ENCODE measurements around the gene ENO1.
"Not testable (repeated sequence)": the region's sequence is repeated elsewhere in the genome, so short reads cannot be mapped to it uniquely, and the experiment has no call there.

The ENO1 gene

GRCh38 chr1:8878448-8878697 lies at the start of gene ENO1:
TSS of gene ENO1 (minus strand) at chr1:8878686. CDS start at chr1:8874908, 3,778 bp downstream.
- in situ Hi-C loops (cut with MboI; ENCODE audit: low sequenced_read_pairs) = no loop called here

GRCh38 chr1:8926707-8927694 lies 48.5 kb upstream of the ENO1 start:
- in situ Hi-C loops (cut with MboI; ENCODE audit: low sequenced_read_pairs) = no loop called here

- in situ Hi-C loops (cut with MboI; ENCODE audit: low sequenced_read_pairs) = no loop called here
Observed at GRCh38 chr1:8925960-8926359, 47.5 kb upstream of the ENO1 start.

GRCh38 chr1:8925406-8925805 lies 46.9 kb upstream of the ENO1 start:
- in situ Hi-C loops (cut with MboI; ENCODE audit: low sequenced_read_pairs) = no loop called here

- in situ Hi-C loops (cut with MboI; ENCODE audit: low sequenced_read_pairs) = no loop called here
Observed at GRCh38 chr1:8922962-8923361, 44.5 kb upstream of the ENO1 start.

GRCh38 chr1:8917536-8917935 lies 39.0 kb upstream of the ENO1 start:
- in situ Hi-C loops (cut with MboI; ENCODE audit: low sequenced_read_pairs) = not testable (repeated sequence)

GRCh38 chr1:8915446-8915845 lies 37.0 kb upstream of the ENO1 start:
- in situ Hi-C loops (cut with MboI; ENCODE audit: low sequenced_read_pairs) = no loop called here

GRCh38 chr1:8914466-8914865 lies 36.0 kb upstream of the ENO1 start:
- in situ Hi-C loops (cut with MboI; ENCODE audit: low sequenced_read_pairs) = no loop called here

GRCh38 chr1:8913457-8913856 lies 35.0 kb upstream of the ENO1 start:
- in situ Hi-C loops (cut with MboI; ENCODE audit: low sequenced_read_pairs) = no loop called here

- in situ Hi-C loops (cut with MboI; ENCODE audit: low sequenced_read_pairs) = no loop called here
Observed at GRCh38 chr1:8911416-8912309, 33.2 kb upstream of the ENO1 start.

- in situ Hi-C loops (cut with MboI; ENCODE audit: low sequenced_read_pairs) = no loop called here
Observed at GRCh38 chr1:8910914-8911313, 32.4 kb upstream of the ENO1 start.

GRCh38 chr1:8910331-8910730 lies 31.8 kb upstream of the ENO1 start:
- in situ Hi-C loops (cut with MboI; ENCODE audit: low sequenced_read_pairs) = no loop called here

GRCh38 chr1:8908388-8909151 lies 30.1 kb upstream of the ENO1 start:
- in situ Hi-C loops (cut with MboI; ENCODE audit: low sequenced_read_pairs) = no loop called here

GRCh38 chr1:8905582-8906191 lies 27.2 kb upstream of the ENO1 start:
- in situ Hi-C loops (cut with MboI; ENCODE audit: low sequenced_read_pairs) = no loop called here

GRCh38 chr1:8903908-8904650 lies 25.6 kb upstream of the ENO1 start:
- in situ Hi-C loops (cut with MboI; ENCODE audit: low sequenced_read_pairs) = no loop called here

GRCh38 chr1:8903410-8903809 lies 24.9 kb upstream of the ENO1 start:
- in situ Hi-C loops (cut with MboI; ENCODE audit: low sequenced_read_pairs) = no loop called here

- in situ Hi-C loops (cut with MboI; ENCODE audit: low sequenced_read_pairs) = no loop called here
Observed at GRCh38 chr1:8902765-8903164, 24.3 kb upstream of the ENO1 start.

GRCh38 chr1:8900684-8901083 lies 22.2 kb upstream of the ENO1 start:
- in situ Hi-C loops (cut with MboI; ENCODE audit: low sequenced_read_pairs) = not testable (repeated sequence)

- in situ Hi-C loops (cut with MboI; ENCODE audit: low sequenced_read_pairs) = no loop called here
Observed at GRCh38 chr1:8899046-8899445, 20.6 kb upstream of the ENO1 start.

GRCh38 chr1:8898418-8898817 lies 19.9 kb upstream of the ENO1 start:
- in situ Hi-C loops (cut with MboI; ENCODE audit: low sequenced_read_pairs) = not testable (repeated sequence)

All from HL-60/S4 (cell line).